Neural crest cell (in vitro differentiated cells): Measurements from ENCODE around the gene SHCBP1L. TPM values are rescaled to one million over a fixed set of nuclear protein-coding genes. Genes with fewer than 3 reads are reported as not detected.

Source experiments
- DNase-seq: peaks from one replicate; pipeline ENCODE4 v3.0.0; 2021; ENCODE audit warnings: low read depth, mixed read lengths, low spot score
- H3K27ac Mint-ChIP-seq: one replicate; pipeline ENCODE4 v1.8.0; 2021; ENCODE audit warnings: mild to moderate bottlenecking, mixed read lengths; ENCODE audit not compliant: unreplicated experiment
- H3K27me3 Mint-ChIP-seq: 2 replicates; pipeline ENCODE4 v1.8.0; 2021; ENCODE audit warnings: low read depth, mild to moderate bottlenecking, mixed read lengths
- H3K36me3 Mint-ChIP-seq: 2 replicates; pipeline ENCODE4 v1.8.0; 2021; ENCODE audit warnings: low read depth, mild to moderate bottlenecking, mixed read lengths
- H3K4me1 Mint-ChIP-seq: 2 replicates; pipeline ENCODE4 v1.8.0; 2021; ENCODE audit warnings: mixed read lengths
- H3K4me3 Mint-ChIP-seq: one replicate; pipeline ENCODE4 v1.8.0; 2021; ENCODE audit warnings: mild to moderate bottlenecking, mixed read lengths
- H3K9me3 Mint-ChIP-seq: 2 replicates; pipeline ENCODE4 v1.8.0; 2021; ENCODE audit warnings: mixed read lengths
- total RNA-seq: library from RNA; stranded (reverse); gene quantifications from 2 replicates; pipeline ENCODE4 v1.2.1, GENCODE V29; 2021
- TF ChIP-seq, protein P1 (sequence below): fragments of 200-600 bp; sonication (generic); conservative IDR thresholded peaks from 2 replicates; pipeline ENCODE4 v1.5.0; 2021; ENCODE audit warnings: antibody characterized with exemption, mild to moderate bottlenecking

Gene SHCBP1L
- total RNA-seq, 1 donor from 2014 or later, result not detected

DNA sequence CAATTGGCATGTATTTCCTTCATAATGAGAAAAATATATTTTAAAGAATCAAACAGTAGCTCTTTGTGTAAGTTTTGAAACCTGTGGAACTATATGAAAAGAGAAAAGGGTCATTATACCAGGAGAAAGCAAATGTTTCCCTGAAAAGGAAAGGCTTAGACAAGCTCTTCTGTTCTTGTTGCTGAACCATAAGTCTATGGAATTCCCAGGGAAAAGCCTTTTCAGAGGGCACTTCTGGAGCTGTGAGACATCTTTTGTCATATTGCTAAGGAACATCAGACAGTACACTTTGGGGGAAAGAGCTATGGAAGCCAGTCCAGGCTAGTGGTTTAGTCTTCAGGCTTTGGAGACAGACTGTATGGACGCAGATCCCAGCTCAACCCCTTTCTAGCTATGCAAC is 12.1 kb upstream of the SHCBP1L start:
- H3K36me3 Mint-ChIP-seq, result no peaks in the 10 kb centered on the region
- TF ChIP-seq, protein P1, sequence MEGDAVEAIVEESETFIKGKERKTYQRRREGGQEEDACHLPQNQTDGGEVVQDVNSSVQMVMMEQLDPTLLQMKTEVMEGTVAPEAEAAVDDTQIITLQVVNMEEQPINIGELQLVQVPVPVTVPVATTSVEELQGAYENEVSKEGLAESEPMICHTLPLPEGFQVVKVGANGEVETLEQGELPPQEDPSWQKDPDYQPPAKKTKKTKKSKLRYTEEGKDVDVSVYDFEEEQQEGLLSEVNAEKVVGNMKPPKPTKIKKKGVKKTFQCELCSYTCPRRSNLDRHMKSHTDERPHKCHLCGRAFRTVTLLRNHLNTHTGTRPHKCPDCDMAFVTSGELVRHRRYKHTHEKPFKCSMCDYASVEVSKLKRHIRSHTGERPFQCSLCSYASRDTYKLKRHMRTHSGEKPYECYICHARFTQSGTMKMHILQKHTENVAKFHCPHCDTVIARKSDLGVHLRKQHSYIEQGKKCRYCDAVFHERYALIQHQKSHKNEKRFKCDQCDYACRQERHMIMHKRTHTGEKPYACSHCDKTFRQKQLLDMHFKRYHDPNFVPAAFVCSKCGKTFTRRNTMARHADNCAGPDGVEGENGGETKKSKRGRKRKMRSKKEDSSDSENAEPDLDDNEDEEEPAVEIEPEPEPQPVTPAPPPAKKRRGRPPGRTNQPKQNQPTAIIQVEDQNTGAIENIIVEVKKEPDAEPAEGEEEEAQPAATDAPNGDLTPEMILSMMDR, result no peak
- H3K4me1 Mint-ChIP-seq, result peaks cover 18% of the 10 kb centered on the region
- no peaks in the 10 kb centered on the region for H3K27me3 Mint-ChIP-seq
- no peak overlapping the region for H3K4me3 Mint-ChIP-seq
- H3K27ac Mint-ChIP-seq, result no peak overlapping the region
- no peak for DNase-seq
- H3K9me3 Mint-ChIP-seq, result no peaks in the 10 kb centered on the region

- H3K27me3 Mint-ChIP-seq, result no peaks in the 10 kb centered on the region
- peak overlapping the region; percentile 2 for H3K4me3 Mint-ChIP-seq
- H3K27ac Mint-ChIP-seq, result peak overlapping the region; percentile 28
- TF ChIP-seq, protein P1, result peak; percentile 97
- DNase-seq, result peak; percentile 38
- peaks cover 18% of the 10 kb centered on the region for H3K4me1 Mint-ChIP-seq
- H3K36me3 Mint-ChIP-seq, result no peaks in the 10 kb centered on the region
- no peaks in the 10 kb centered on the region for H3K9me3 Mint-ChIP-seq
Measured at GRCh38 chr1:182962554-182963115, 9.7 kb upstream of the SHCBP1L start.

DNA sequence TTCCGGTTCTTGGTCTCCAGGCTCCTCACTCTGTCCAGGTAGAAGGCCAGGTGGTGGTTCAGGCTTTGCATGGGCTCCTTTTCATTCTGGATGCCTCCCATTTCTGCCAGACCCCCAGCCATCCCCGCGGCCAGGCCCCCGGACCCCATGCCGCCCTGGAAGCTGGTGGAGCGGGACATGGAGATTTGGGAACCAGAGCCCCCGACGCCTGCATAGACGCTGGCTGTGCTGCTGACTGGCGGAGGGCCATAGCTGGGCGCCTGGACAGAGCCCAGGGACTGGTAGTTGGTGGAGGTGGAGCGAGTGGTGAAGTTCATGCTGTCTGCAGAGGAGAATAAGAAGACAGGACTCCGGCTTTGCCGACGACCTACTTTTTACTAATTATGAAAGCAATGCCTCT is 7.1 kb upstream of the SHCBP1L start:
- no peak overlapping the region for H3K4me3 Mint-ChIP-seq
- H3K4me1 Mint-ChIP-seq, result peaks cover 12% of the 10 kb centered on the region
- no peaks in the 10 kb centered on the region for H3K36me3 Mint-ChIP-seq
- no peak overlapping the region for H3K27ac Mint-ChIP-seq
- no peaks in the 10 kb centered on the region for H3K27me3 Mint-ChIP-seq
- DNase-seq, result no peak
- H3K9me3 Mint-ChIP-seq, result no peaks in the 10 kb centered on the region
- TF ChIP-seq, protein P1, result no peak

DNA sequence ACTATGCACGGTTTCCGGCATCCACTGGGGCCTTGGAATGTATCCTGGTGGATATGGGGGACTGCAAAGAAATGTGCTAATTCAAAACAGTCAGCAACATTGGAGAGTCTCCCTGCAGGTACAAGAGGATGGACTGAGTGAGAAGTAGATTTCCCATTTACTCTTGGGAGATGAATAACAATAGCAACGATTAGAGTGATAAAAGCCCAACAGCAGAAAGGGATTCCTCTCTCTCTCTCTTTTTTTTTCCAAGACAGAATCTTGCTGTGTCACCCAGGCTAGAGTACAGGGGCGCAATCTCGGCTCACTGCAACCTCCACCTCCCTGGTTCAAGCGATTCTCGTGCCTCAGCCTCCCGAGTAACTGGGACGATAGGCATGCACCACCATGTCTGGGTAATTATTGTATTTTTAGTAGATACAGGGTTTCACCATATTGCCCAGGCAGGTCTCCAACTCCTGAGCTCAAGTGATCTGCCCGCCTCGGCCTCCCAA is 5.0 kb upstream of the SHCBP1L start:
- DNase-seq, result no peak
- H3K36me3 Mint-ChIP-seq, result no peaks in the 10 kb centered on the region
- H3K27ac Mint-ChIP-seq, result no peak overlapping the region
- no peaks in the 10 kb centered on the region for H3K9me3 Mint-ChIP-seq
- H3K4me3 Mint-ChIP-seq, result no peak overlapping the region
- H3K27me3 Mint-ChIP-seq, result no peaks in the 10 kb centered on the region
- TF ChIP-seq, protein P1, result no peak
- H3K4me1 Mint-ChIP-seq, result peaks cover 8% of the 10 kb centered on the region

DNA sequence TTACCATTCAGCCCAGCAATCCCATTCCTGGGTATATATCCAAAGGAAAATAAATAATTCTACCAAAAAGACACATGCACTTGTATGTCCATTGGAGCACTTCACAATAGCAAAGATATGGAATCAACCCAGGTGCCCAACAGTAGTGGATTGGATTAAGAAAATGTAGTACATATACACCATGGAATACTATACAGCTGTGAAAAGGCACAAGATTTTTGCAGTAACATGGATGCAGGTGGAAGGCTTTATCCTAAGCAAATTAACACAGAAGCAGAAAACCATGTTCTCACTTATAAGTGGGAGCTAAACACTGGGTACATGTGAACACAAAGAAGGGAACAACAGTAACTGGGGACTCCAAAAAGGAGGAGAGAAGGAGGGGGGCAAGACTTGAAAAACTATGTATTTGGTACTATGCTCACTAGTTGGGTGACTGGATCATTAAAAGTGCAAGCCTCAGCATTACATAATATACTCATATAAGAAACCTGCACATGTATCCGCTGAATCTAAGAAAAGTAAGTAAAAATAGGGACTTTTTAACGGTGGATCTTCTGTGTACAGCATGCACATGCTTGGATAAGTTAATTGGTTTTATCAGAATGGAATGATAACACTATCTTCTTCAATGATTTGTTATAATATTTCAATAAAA is 3.9 kb upstream of the SHCBP1L start:
- no peak for DNase-seq
- no peaks in the 10 kb centered on the region for H3K9me3 Mint-ChIP-seq
- no peak overlapping the region for H3K27ac Mint-ChIP-seq
- no peaks in the 10 kb centered on the region for H3K4me1 Mint-ChIP-seq
- H3K27me3 Mint-ChIP-seq, result no peaks in the 10 kb centered on the region
- TF ChIP-seq, protein P1, result no peak
- H3K36me3 Mint-ChIP-seq, result no peaks in the 10 kb centered on the region
- H3K4me3 Mint-ChIP-seq, result no peak overlapping the region
